ENCODE measurements around the gene RAPGEF1.
"Not testable (repeated sequence)": the region's sequence is repeated elsewhere in the genome, so short reads cannot be mapped to it uniquely, and the experiment has no call there.

The RAPGEF1 gene

GRCh38 chr9:131673531-131673930 lies 66.3 kb downstream of the RAPGEF1 start:
- in situ Hi-C loops (cut with MboI; ENCODE audit: low sequenced_read_pairs), result no loop called here

GRCh38 chr9:131673068-131673467 lies 66.8 kb downstream of the RAPGEF1 start:
- in situ Hi-C loops (cut with MboI; ENCODE audit: low sequenced_read_pairs), result no loop called here

- in situ Hi-C loops (cut with MboI; ENCODE audit: low sequenced_read_pairs), result no loop called here
Observed at GRCh38 chr9:131672451-131672850, 67.4 kb downstream of the RAPGEF1 start.

- in situ Hi-C loops (cut with MboI; ENCODE audit: low sequenced_read_pairs), result no loop called here
Observed at GRCh38 chr9:131671133-131671520, 68.7 kb downstream of the RAPGEF1 start.

- in situ Hi-C loops (cut with MboI; ENCODE audit: low sequenced_read_pairs), result no loop called here
Observed at GRCh38 chr9:131670247-131671132, 69.4 kb downstream of the RAPGEF1 start.

- in situ Hi-C loops (cut with MboI; ENCODE audit: low sequenced_read_pairs), result no loop called here
Observed at GRCh38 chr9:131669269-131670157, 70.4 kb downstream of the RAPGEF1 start.

- in situ Hi-C loops (cut with MboI; ENCODE audit: low sequenced_read_pairs), result no loop called here
Observed at GRCh38 chr9:131668439-131669268, 71.2 kb downstream of the RAPGEF1 start.

- in situ Hi-C loops (cut with MboI; ENCODE audit: low sequenced_read_pairs), result no loop called here
Observed at GRCh38 chr9:131668057-131668438, 71.8 kb downstream of the RAPGEF1 start.

- in situ Hi-C loops (cut with MboI; ENCODE audit: low sequenced_read_pairs), result no loop called here
Observed at GRCh38 chr9:131667576-131667975, 72.3 kb downstream of the RAPGEF1 start.

- in situ Hi-C loops (cut with MboI; ENCODE audit: low sequenced_read_pairs), result no loop called here
Observed at GRCh38 chr9:131666774-131667173, 73.1 kb downstream of the RAPGEF1 start.

- in situ Hi-C loops (cut with MboI; ENCODE audit: low sequenced_read_pairs), result no loop called here
Observed at GRCh38 chr9:131666029-131666428, 73.8 kb downstream of the RAPGEF1 start.

GRCh38 chr9:131663288-131663687 lies 76.6 kb downstream of the RAPGEF1 start:
- in situ Hi-C loops (cut with MboI; ENCODE audit: low sequenced_read_pairs), result no loop called here

- in situ Hi-C loops (cut with MboI; ENCODE audit: low sequenced_read_pairs), result not testable (repeated sequence)
Observed at GRCh38 chr9:131662289-131662621, 77.6 kb downstream of the RAPGEF1 start.

- in situ Hi-C loops (cut with MboI; ENCODE audit: low sequenced_read_pairs), result no loop called here
Observed at GRCh38 chr9:131661568-131662288, 78.1 kb downstream of the RAPGEF1 start.

GRCh38 chr9:131660466-131661405 lies 79.1 kb downstream of the RAPGEF1 start:
- in situ Hi-C loops (cut with MboI; ENCODE audit: low sequenced_read_pairs), result no loop called here

GRCh38 chr9:131658377-131659129 lies 81.3 kb downstream of the RAPGEF1 start:
- in situ Hi-C loops (cut with MboI; ENCODE audit: low sequenced_read_pairs), result no loop called here

GRCh38 chr9:131657940-131658339 lies 81.9 kb downstream of the RAPGEF1 start:
- in situ Hi-C loops (cut with MboI; ENCODE audit: low sequenced_read_pairs), result no loop called here

- in situ Hi-C loops (cut with MboI; ENCODE audit: low sequenced_read_pairs), result no loop called here
Observed at GRCh38 chr9:131657456-131657855, 82.4 kb downstream of the RAPGEF1 start.

- in situ Hi-C loops (cut with MboI; ENCODE audit: low sequenced_read_pairs), result no loop called here
Observed at GRCh38 chr9:131657037-131657377, 82.9 kb downstream of the RAPGEF1 start.

Measured in HL-60/S4 (cell line).